Renal pelvis (tissue), 4 donors: ENCODE results near the gene PSMG3. TPM values are rescaled to one million over a fixed set of nuclear protein-coding genes. Genes with fewer than 3 reads are reported as not detected.
A peak's percentile ranks its signal among the peaks of the same experiment; 100 is the strongest.
"Not testable (repeated sequence)": the region's sequence is repeated elsewhere in the genome, so short reads cannot be mapped to it uniquely, and the experiment has no call there.

Source experiments
- DNase-seq: peaks from one replicate; pipeline ENCODE4 v3.0.0-alpha.2; 2013
- polyA plus RNA-seq, 3 donors: library from polyadenylated mRNA; unstranded; fragments of 120-200 nt; gene quantifications; one replicate each; pipeline ENCODE4 v1.2.1, GENCODE V29; 2013; ENCODE audit not compliant: insufficient read length in 3 of 3

The PSMG3 gene
- polyA plus RNA-seq, 3 donors: 32.8 to 40.3 (median 34.1) TPM

- DNase-seq: no peak
These were observed 15.5 kb upstream of the PSMG3 start for GRCh38 chr7:1585142-1585981.

DNA sequence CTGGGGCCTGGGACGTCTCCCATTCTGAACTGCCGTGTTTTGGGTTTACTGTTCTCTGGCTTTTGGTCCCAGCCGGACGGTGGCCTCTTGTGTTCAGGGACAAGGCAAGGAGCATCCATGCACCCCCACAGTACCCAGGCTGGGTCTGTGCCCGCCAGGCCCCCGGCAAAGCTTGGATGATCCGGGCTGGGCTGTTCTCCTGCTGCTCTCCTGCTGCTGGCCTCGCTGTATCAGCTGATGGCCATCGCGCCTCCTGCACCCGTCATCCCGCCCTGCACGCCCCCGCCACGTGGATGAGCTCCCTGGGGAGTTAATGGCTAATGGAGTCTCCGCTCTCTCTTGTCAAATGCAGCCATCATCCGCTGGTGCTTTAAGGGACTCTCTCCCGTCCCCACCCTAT lies 14.9 kb upstream of the PSMG3 start:
- DNase-seq: no peak

GRCh38 chr7:1583241-1583930 lies 13.6 kb upstream of the PSMG3 start:
- DNase-seq: not testable (repeated sequence)

DNA sequence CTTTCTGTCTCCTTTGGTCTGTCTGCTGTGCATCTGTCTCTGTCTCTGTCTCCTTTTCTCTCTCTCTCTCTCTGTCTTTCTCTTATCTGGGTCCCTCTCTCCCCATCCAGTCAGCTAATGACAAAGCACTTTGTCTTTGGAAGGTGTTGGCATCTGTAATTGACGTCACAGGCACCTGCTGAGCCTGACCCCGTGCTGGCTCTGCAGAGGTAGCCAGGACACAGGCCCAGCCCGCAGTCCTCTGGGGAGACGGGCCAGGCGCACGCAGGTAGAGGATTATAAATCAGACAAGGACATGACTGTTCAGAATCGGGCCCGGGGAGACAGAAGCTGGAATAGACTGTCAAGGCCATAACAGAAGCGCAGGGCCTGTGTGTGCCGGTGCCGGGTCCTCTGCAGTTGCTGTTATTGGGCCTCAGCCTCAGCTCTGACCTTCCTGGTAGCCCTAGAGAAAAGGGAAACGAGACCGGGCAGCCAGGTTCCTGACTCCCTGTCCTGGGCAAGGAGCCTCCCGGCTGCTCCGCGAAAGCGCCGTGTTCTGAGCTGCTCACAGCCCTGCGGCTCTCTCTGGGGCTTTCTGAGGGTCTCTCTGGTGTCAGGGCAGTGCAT lies 10.7 kb upstream of the PSMG3 start:
- no peak for DNase-seq

DNA sequence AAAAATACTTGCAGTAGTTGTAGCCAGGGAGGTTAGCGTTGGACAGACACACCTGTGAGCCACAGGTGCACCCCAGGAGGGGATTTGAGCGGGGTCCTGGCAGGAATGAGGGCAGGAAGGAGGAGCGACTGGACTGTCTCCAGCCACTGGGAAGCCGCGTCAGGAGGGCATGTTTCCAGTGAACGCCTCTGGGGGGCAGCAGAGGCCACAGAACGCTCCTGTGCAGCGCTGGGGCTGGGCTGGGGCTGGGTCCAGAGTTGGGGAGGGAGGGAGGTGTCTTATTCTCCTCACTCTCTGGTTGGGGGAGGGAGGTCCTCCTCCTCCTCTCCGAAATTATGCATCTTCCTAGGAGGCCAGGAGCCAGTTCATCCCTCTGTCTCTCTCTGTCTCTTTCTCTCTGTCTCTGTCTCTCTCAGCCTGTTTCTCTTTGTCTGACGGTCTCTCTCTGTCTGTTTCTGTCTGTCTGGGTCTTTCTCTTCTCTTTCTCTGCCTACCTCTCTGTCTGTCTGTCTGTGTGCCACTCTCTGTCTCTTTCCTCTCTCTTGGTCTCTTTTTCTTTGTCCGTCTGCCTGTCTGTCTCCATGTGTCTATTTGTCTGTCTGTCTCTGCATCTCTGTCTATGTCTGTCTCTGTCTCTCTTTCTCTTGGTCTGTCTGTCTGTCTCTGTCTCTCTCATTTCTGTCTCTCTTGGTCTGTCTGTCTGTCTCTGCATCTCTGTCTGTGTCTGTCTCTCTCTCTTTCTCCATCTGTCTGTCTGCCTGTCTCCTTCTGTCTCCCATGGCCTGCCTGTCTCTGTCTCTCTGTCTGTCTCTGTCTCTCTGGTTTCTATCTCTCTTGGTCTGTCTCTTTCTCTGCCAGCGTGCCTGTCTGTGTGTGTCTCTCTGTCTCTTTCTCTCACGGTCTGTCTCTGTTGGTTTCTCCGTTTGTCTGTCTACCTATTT lies 9.9 kb upstream of the PSMG3 start:
- DNase-seq: no peak

DNA sequence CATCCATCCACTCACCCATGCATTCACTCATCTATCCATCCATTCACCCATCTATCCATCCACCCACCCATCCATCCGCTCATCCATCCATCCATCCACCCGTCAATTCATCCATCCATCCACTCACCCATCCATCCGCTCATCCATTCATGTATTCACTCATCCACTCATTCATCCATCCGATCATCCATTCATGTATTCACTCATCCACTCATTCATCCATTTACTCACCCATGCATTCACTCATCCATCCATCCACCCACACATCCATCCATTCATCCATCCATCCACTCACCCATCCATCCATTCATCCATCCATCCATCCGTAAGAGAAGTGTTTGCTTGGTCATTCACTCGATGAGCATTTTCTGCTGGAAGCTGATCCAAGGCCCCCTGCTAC lies 8.7 kb upstream of the PSMG3 start:
- DNase-seq: no peak

GRCh38 chr7:1576521-1577253 lies 6.9 kb upstream of the PSMG3 start:
- no peak for DNase-seq

- no peak for DNase-seq
These were observed 6.0 kb upstream of the PSMG3 start for GRCh38 chr7:1575809-1576208.

GRCh38 chr7:1572111-1572822 lies 2.4 kb upstream of the PSMG3 start:
- no peak for DNase-seq

GRCh38 chr7:1569440-1569832 lies 396 bp downstream of the PSMG3 start:
- DNase-seq: no peak

DNA sequence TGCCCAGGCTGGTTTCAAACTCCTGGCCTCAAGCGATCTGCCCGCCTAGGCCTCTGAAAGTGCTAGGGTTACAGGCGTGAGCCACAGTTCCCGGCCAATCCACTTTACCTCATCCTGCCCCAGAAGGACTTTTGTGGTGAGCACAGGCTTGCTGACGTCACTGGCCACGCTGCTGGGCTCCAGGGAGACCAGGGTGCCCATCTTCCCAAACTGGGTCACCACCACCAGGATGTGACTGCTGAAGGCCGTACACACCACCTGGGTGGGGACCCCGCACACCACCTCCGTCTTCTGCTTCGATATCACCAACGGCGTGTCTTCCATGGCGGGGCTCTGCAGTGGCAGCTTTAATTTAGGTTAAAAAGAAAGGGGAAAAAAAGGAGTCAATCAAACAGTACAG lies 816 bp downstream of the PSMG3 start:
- no peak for DNase-seq

DNA sequence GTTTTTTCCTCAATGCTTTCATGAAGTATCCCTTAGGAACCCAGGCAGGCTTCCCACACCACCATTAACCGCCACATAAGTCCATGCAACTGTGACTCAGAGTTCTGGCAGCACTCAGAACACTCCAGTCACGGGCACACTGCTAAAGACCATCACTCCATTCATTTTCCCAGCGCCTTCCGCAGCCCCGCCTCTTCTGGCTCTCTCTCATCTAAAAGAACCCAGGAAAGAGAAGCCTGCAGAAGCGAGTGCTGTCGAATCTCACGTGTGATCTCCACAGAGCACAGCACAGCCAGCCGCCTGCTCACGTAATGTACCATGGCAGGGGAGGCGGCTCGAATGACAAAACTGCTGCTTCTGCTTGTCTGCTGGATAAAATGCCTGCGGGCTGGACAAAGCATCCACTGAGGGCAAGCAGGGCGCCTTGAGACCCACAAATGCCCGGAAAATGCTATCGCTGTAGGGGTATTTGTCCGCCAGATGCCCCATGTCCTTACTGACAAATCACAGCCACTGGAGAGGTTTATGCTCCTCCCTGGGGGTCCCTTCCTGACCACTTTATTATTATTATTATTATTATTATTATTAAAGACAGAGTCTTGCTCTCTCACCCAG lies 1.8 kb downstream of the PSMG3 start:
- no peak for DNase-seq

DNA sequence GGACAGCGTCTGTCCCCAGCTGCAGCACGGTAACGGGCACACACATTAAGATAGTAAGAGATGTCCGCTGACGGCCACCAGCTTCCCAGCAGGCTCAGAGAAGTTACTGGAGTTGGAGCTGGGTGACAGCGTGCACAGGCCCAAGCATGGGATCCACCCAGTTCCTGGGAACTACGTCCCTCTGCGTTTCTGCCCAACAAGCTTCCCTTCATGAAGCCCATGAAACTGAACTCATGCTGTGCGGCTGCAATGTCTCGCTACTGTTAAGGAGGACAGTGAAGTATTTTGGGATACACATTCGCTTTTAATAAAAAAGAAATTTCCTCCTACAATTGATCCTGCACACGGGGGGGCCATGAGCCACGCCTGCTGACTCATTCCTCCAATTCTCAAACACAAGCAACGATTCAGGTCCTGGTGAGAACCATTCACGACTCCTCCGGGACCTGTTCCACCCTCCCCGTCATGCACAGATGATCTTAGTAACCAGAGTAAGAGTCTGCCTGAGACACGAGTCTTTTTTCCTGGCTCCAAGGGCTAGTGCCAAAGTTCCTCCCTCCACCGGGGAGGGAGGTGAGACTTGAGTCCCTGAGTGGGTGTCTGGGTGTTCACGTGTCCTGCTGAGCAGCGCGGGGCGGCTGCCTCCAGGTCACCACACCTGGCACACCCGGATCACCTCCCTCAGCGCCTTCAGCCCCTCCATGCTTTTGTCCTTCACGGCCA lies 2.6 kb downstream of the PSMG3 start:
- peak; percentile 63 for DNase-seq

GRCh38 chr7:1566687-1567048 lies 3.2 kb downstream of the PSMG3 start:
- DNase-seq: no peak

DNA sequence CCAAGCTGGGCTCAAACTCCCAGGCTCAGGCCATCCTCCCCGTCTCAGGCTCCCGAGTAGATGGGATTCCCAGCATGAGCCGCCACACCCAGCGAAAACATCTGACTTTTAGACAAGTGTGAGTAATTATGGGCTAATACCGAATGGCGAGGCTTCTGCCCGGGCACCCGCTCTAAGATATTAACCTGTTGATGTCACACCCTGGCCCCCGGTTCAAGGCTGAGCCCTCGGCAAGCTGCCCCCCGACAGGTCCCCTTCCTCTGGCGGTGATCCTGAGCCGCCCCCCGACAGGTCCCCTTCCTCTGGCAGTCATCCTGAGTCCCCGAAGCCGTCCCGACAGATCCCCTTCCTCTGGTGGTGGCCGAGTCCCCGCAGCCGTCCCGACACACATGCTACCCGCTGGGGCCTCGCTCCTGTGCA lies 5.2 kb downstream of the PSMG3 start:
- no peak for DNase-seq

- DNase-seq: no peak
These were observed 5.7 kb downstream of the PSMG3 start for GRCh38 chr7:1563981-1564602.

DNA sequence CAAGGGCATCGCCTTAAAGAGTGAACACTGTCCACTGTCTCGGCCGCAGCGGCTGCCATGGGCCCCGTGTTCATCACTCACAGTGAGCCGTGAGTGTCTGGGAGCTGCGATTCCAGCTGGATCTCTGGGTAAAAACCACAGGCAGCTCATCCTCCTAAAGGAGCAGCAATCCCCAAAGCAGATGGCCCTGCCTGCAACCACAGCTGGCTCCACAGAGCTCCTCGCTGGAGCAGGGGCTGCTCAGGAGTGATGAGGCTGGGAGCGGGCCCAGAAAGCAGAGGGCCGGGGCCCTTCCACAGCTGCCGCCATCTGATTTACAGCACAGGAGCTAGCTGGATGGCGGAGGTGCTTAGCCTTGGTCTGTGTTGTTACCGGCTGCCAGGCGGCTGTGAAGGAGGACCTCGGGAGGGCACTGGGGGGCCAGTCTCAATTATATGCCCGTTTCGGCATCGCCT lies 7.2 kb downstream of the PSMG3 start:
- DNase-seq: no peak

DNA sequence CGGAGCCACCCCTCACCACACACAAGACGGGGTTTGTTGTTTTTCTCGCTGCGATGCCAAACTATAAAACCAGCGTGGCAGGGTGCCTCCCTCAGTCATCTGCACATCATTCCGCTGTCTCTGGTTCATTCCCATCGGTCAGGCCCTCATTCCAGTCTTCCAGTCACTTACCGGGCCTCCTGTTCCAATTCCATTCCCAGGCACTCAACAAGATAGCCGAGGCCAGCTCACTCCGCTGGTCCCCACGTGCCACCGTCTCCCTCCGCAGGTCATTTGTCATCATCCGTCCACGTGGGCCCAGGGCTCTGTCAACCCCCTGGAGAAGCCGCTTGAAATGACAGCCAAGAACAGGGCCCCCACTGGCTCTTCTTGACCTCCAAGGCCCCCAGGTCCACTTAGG lies 7.7 kb downstream of the PSMG3 start:
- no peak for DNase-seq
